ENCODE measurements around the gene CAV1.
"Not testable (repeated sequence)": the region's sequence is repeated elsewhere in the genome, so short reads cannot be mapped to it uniquely, and the experiment has no call there.

The CAV1 gene

DNA sequence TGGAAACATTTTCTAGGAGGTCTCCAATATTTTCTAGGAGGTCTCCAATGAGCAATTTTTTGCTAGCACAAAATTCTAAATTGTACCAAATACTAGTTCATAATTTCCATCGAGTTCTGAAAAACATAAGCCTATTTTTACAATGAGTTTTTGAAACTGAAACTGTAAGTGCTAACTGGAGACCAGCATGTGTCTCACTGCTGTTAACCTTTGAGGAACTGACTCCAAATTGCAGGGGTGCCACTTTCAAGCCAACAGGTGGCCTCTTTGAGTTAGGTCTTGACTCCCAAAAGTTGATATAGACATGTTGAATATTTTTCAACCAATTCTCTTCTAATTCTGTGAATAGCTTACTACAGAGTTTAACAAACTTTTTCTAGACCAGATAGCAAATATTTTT, 58.8 kb downstream of the CAV1 start:
- no peak for DNase-seq

DNA sequence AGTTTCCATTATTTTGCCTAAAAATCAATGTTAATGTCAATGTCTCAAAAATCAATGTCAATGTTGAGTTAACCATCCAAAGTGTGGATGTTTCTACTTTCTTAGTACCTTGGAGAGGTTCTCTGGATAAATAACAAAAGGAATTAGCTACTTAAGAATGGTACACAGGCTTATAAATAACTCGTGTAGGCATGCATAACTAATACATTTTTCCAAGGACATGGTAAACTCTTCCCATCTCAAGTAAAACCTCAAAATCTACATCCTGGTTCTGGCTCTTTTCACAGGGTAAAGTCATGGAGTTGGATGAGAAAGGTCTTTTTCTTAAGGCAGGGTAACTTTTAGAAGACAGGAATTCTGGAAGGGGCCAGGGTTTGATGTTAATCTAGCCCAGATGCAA, 59.9 kb downstream of the CAV1 start:
- DNase-seq: no peak

DNA sequence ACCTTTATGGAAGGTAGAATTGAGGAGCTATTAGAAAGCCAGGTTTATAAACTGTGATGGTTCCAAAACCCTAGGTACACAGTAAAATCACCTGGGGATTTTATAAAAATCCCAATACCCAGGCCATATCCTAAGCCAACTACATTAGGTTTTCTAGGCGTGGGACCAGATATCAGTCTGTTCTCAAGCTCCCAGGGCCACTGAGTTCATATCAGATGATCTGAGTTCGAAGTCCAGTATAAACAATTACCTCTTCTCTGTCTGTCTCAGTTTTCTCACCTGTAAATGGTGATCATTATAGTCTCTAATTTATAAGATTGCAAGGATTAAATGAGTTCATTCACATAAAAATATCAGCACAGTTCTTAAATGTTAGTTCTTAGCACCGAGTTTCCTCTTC, 60.6 kb downstream of the CAV1 start:
- DNase-seq: no peak

DNA sequence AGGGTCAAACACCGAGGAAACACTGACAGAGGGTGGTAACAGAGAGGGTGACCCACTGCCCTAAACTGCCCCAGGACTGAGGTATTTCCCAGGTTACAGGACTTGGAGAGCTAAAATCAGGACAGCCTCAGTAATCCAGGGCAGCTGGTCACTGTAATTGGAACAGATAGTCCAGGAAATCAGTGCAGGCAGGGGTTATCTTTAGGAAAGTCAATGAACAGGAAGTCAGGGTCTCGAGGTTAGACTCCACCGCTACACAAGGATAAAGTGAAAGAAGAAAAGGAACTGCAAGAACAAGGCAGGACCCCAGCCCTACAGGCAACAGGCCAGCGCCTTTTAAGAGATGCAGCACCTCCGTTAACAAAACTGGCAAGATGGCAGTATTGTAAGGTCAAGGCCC, 61.1 kb downstream of the CAV1 start:
- DNase-seq: no peak

- not testable (repeated sequence) for DNase-seq
Observed at GRCh38 chr7:116587200-116587599, 62.4 kb downstream of the CAV1 start.

GRCh38 chr7:116588225-116588624, 63.4 kb downstream of the CAV1 start:
- peak; percentile 85 for DNase-seq

- DNase-seq: peak; percentile 73
Observed at GRCh38 chr7:116588641-116589594, 64.1 kb downstream of the CAV1 start.

GRCh38 chr7:116591202-116592040, 66.6 kb downstream of the CAV1 start:
- no peak for DNase-seq

- DNase-seq: no peak
Observed at GRCh38 chr7:116592041-116592355, 67.2 kb downstream of the CAV1 start.

- no peak for DNase-seq
Observed at GRCh38 chr7:116592445-116592844, 67.6 kb downstream of the CAV1 start.

- no peak for DNase-seq
Observed at GRCh38 chr7:116593359-116594075, 68.7 kb downstream of the CAV1 start.

DNA sequence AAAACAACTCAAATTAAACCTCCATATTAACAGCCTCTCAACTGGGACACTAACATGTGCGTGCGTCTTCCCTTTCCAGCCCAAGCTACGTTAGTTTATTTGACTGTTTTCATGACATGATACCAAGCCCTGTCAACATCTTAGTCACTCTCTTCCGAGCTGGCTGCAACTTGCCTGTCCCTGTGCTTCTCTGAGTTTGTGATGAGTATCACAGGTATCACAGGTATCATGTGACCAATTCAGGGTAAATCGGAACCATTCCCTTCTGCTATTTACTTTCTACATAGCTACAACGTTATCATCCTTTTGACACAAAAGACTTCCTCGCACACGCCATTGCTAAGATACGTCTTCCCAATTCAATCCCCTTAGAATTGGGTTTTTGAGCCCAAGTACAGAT, 70.2 kb downstream of the CAV1 start:
- DNase-seq: no peak

DNA sequence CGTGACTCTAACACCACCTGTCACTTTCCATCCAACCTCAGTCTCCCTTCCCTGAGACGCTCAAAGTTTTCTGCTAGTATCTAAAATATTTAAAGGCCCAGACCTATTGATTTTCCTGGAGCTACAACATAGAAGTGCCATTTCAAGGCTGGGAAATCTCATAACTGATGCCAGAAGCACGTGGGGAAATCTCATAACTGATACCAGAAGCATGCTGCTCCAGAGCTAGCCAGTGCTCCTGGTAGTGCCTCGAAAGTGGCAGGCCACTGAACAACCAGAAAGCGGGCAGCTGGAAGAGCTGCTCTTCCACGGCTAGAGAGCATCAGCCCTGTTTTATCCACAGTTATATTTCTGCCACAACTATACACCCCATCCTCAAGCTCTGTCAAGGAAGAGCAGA, 72.5 kb downstream of the CAV1 start:
- no peak for DNase-seq

DNA sequence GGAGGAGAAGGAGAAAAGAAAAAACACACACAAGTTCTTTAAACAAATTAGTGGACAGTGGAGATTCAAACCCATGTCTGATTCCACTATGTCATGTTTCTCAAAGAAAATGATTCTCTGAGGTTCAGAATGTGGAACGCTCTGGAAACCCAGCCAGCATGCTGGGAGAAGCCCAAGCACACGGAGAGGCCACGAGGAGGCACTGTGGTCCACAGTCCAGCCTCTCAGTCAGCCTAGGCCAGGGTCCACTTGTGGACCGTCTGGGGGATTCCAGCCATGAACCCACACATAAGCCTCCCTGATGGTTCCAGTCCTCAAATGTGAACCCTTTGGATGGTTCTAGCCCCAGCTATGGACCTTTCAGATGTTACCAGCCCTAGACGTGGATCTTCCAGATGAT, 73.4 kb downstream of the CAV1 start:
- no peak for DNase-seq

GRCh38 chr7:116598861-116599260, 74.0 kb downstream of the CAV1 start:
- DNase-seq: no peak

- no peak for DNase-seq
Observed at GRCh38 chr7:116601426-116601825, 76.6 kb downstream of the CAV1 start.

GRCh38 chr7:116607299-116607698, 82.5 kb downstream of the CAV1 start:
- no peak for DNase-seq

DNA sequence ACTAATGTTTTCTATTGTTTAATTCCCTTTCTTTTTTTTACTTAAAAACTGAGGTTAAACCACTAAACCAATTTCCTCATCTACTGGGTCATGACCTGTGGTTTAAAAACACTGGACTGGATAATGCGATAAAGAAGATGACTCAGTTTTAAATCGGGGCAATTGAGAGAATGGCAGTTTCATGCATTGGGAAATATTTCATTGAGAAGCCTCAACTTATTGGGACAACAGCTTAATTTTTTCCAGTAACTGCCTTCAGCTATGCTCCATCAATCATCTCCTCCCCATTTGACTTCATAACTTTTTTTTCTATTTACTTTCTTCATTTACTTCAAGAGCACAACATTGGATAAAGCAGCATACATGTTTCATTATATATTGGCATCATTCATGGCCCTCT, 85.4 kb downstream of the CAV1 start:
- DNase-seq: peak; percentile 10

DNA sequence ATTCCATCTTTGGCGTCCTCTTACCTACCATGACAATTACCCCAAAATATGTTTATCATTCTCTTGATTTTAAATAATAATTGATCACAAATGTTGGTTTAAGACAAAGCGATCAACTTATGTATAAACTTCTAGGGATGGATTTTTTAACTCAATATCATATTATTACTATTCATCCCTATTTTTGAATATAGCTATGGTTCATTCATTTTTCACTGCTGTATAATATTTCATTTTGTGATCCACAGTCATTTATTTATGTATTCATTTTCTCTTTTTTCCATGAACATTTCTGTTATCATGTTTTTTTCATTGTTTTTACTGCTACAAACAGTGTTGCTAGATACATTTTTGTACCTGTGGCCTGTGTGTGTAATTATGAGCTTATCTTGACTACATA, 85.9 kb downstream of the CAV1 start:
- DNase-seq: no peak
